BJ (cell line): ENCODE results near the gene CHI3L2. TPM values are rescaled to one million over a fixed set of nuclear protein-coding genes. Genes with fewer than 3 reads are reported as not detected.

Source experiments
- CTCF ChIA-PET: fragments of 350-600 bp; formaldehyde crosslinking; extraction: SDS; loops from one replicate; lab custom pipeline; 2021; ENCODE audit warnings: antibody characterized with exemption, inconsistent platforms; lab: Yijun Ruan, JAX
- POLR2A ChIA-PET: fragments of 300-600 bp; sonication (Branson Sonifier 250); formaldehyde crosslinking; extraction: SDS; loops from one replicate; lab custom pipeline; 2021; ENCODE audit warnings: antibody characterized with exemption; lab: Charles Lee
- DNase-seq: peaks from one replicate; pipeline ENCODE4 v3.0.0-alpha.2; 2011; ENCODE audit warnings: low read depth
- H3K27me3 ChIP-seq: 2 replicates; pipeline ENCODE4 v1.6.0; 2011; ENCODE audit warnings: low read length; ENCODE audit not compliant: control insufficient read depth, insufficient read depth
- H3K36me3 ChIP-seq: 2 replicates; pipeline ENCODE4 v1.5.1; 2011; ENCODE audit warnings: low read length; ENCODE audit not compliant: control insufficient read depth, insufficient read depth
- H3K4me3 ChIP-seq: 2 replicates; pipeline ENCODE4 v1.5.1; 2011; ENCODE audit warnings: low read depth, mild to moderate bottlenecking, control low read depth, low read length
- CTCF ChIP-seq: IDR thresholded peaks from 2 replicates; pipeline ENCODE4 v1.5.1; 2011; ENCODE audit warnings: low read depth, mild to moderate bottlenecking, control low read depth, inconsistent platforms, low read length, moderate library complexity; ENCODE audit not compliant: insufficient read depth
- polyA plus RNA-seq: library from polyadenylated mRNA; depleted of rRNA; stranded (reverse); fragments of >200 nt; gene quantifications from 2 replicates; pipeline ENCODE4 v1.2.3, GENCODE V29; 2011

Gene CHI3L2
- polyA plus RNA-seq, 1 experiment: 0.05 TPM

GRCh38 chr1:111184663-111185062 is 42.9 kb upstream of the CHI3L2 start:
- no peak for TF ChIP-seq CTCF
- Histone ChIP-seq H3K4me3 (no peak overlapping the region), H3K36me3 (peaks cover 7% of the 10 kb centered on the region; the same call in 1 of the 2 replicates), H3K27me3 (no peaks in the 10 kb centered on the region)
- no peak for DNase-seq
- CTCF ChIA-PET: no interaction called here
- POLR2A ChIA-PET: interaction anchor here (0.6 kb wide), 1 partner anchor 10 kb away, joined by 3 read pairs; no protein-coding TSS in a partner anchor

DNA sequence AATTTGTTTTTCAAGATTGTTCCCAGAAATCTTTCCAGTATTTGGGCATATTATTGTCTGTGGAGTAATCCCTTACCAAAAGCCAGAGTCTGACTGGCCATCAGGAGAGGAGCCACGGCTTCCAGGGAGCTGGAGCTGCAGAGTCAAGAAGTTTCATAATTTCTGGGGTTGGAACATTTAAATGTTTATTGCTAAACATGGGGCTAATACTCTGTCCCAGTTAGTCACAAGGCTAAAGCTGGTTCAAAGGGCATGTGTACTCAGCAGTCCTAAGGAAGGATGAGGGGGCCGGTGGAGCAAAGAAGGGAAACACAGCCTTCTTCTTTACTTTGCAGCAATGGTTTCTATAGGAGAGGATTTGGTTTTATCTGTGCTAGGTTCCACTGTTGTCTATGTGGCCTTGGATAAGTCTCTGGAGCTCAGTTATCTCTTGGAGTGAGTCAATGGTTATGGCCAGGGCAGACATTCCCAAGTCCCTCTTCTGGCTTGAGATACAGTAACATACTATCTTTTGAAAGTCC is 36.5 kb upstream of the CHI3L2 start:
- H3K4me3 ChIP-seq: no peak overlapping the region
- peaks cover 5% of the 10 kb centered on the region; the same call in 1 of the 2 replicates for H3K36me3 ChIP-seq
- TF ChIP-seq CTCF: no peak
- CTCF ChIA-PET: interaction anchor here (0.9 to 1.2 kb wide), 3 partner anchors 9 to 143 kb away, joined by 3 to 4 read pairs (median 3); no protein-coding TSS in a partner anchor
- POLR2A ChIA-PET: no interaction called here
- no peaks in the 10 kb centered on the region for H3K27me3 ChIP-seq
- no peak for DNase-seq

- ChIA-PET POLR2A (no interaction called here), CTCF (interaction anchor here (0.9 to 1.2 kb wide), 4 partner anchors 8 to 161 kb away, joined by 3 to 4 read pairs (median 4); no protein-coding TSS in a partner anchor)
- no peak overlapping the region for H3K4me3 ChIP-seq
- DNase-seq: peak; percentile 64
- no peaks in the 10 kb centered on the region for H3K27me3 ChIP-seq
- H3K36me3 ChIP-seq: peaks cover 5% of the 10 kb centered on the region; the same call in 1 of the 2 replicates
- no peak for TF ChIP-seq CTCF
Measured at GRCh38 chr1:111191496-111191895, 36.0 kb upstream of the CHI3L2 start.

DNA sequence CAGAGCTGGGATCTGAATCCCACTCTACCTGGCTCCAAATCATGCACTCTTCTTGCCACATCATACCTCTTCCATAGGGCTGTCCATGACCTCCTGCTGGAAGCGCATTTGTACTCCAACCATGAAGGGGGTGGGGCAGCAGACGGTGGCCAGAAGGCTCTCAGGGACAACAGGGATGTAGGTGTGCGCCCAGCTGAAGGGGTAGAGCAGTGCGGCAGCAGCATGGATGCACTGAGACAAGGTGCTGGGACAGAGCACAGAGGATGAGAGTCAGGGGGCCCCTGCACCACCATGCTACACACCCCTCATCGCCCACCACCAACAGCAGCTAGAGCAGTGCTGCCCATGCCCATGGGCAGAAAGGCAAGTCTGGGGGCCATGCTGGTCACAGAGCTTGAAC is 35.4 kb upstream of the CHI3L2 start:
- H3K4me3 ChIP-seq: no peak overlapping the region
- no peaks in the 10 kb centered on the region for H3K27me3 ChIP-seq
- TF ChIP-seq CTCF: no peak
- no peak for DNase-seq
- CTCF ChIA-PET: interaction anchor here (1.2 kb wide), 2 partner anchors 142 to 162 kb away, joined by 4 read pairs; no protein-coding TSS in a partner anchor
- POLR2A ChIA-PET: no interaction called here
- peaks cover 3% of the 10 kb centered on the region; the same call in 1 of the 2 replicates for H3K36me3 ChIP-seq

DNA sequence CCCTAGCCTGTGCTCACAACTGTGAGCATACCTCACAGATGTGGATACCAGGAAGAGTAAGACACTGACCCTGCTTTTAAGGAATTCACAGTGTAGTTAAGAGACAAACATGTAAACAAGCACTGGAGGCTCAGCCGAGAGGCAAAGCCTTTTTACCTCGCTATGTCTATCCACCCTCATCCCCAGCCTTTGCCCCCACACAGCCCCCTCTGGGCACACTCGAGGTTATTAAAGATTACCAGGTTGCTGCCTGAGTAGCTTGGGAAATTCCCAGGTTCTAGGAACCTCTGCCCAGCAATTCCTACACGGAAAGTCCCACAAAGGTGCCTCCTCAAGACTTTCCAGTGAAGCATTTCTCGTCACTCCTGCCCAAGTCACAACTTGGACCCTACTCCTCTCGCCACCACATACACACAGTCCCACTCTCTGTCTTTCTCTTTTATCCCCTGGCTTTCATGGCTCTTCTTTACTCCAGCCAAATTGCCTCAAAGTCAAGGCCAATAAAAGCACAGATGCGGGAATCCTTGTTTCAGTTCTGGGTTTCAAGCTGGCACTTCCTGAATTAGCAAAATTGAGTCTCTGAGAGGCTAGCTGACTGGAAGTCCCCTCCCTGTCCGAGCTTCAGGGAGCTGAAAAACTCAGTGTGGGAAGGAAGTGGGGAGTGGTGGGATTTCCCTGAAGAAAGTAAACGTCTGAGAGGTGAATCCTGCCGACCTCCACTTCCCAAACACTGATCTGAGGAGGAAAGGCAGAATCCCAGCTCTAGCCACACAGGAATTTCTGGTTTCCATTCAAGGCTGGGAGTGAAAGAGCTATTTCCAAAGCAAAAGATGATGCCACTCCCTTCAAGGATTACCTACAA is 34.6 kb upstream of the CHI3L2 start:
- Histone ChIP-seq H3K27me3 (no peaks in the 10 kb centered on the region), H3K36me3 (no peaks in the 10 kb centered on the region; the same call in 1 of the 2 replicates), H3K4me3 (no peak overlapping the region)
- POLR2A ChIA-PET: no interaction called here
- DNase-seq: no peak
- CTCF ChIA-PET: interaction anchor here (1.1 to 2.1 kb wide), 4 partner anchors 9 to 162 kb away, joined by 3 to 4 read pairs (median 4); no protein-coding TSS in a partner anchor
- no peak for TF ChIP-seq CTCF
